ENCODE data around the gene VPS8. TPM values are rescaled to one million over a fixed set of nuclear protein-coding genes. Genes with fewer than 3 reads are reported as not detected.

Gene VPS8
- total RNA-seq, 3 donors from 2014 or later, result 52.2 to 86.3 (median 61.9) TPM

- TF ChIP-seq POLR2AphosphoS5 (IDR thresholded peaks at IDR 0.05) (no peak), POLR2A (IDR thresholded peaks at IDR 0.05) (no peak), CTCF (IDR thresholded peaks at IDR 0.05) (no peak)
- Histone ChIP-seq H3K27me3 (no peaks in the 10 kb centered on the region), H3K4me3 (no peak overlapping the region), H3K4me1 (no peaks in the 10 kb centered on the region), H3K27ac (no peak overlapping the region), H3K9me3 (no peaks in the 10 kb centered on the region), H3K36me3 (no peaks in the 10 kb centered on the region)
- intact Hi-C loops (cut with DNase I; ENCODE audit: low total_unique reads), result no loop called here
- no peak for DNase-seq (ENCODE audit: low spot score in 2 of 2)
These were observed 269.6 kb downstream of the VPS8 start for GRCh38 chr3:185081521-185081920.

GRCh38 chr3:185082149-185082548 is 270.2 kb downstream of the VPS8 start:
- Histone ChIP-seq H3K27me3 (no peaks in the 10 kb centered on the region), H3K4me1 (no peaks in the 10 kb centered on the region), H3K27ac (no peak overlapping the region), H3K4me3 (no peak overlapping the region), H3K9me3 (no peaks in the 10 kb centered on the region), H3K36me3 (no peaks in the 10 kb centered on the region)
- no peak for TF ChIP-seq POLR2AphosphoS5 (IDR thresholded peaks at IDR 0.05)
- no peak for TF ChIP-seq POLR2A (IDR thresholded peaks at IDR 0.05)
- TF ChIP-seq CTCF (IDR thresholded peaks at IDR 0.05), result no peak
- DNase-seq (ENCODE audit: low spot score in 2 of 2), result no peak
- intact Hi-C loops (cut with DNase I; ENCODE audit: low total_unique reads), result no loop called here

GRCh38 chr3:185082829-185083228 is 270.9 kb downstream of the VPS8 start:
- no peaks in the 10 kb centered on the region for H3K4me1 ChIP-seq
- H3K27me3 ChIP-seq, result no peaks in the 10 kb centered on the region
- no peaks in the 10 kb centered on the region for H3K36me3 ChIP-seq
- intact Hi-C loops (cut with DNase I; ENCODE audit: low total_unique reads), result no loop called here
- no peaks in the 10 kb centered on the region for H3K9me3 ChIP-seq
- DNase-seq (ENCODE audit: low spot score in 2 of 2), result no peak
- H3K4me3 ChIP-seq, result no peak overlapping the region
- TF ChIP-seq POLR2A (IDR thresholded peaks at IDR 0.05), result no peak
- no peak overlapping the region for H3K27ac ChIP-seq

- H3K9me3 ChIP-seq, result no peaks in the 10 kb centered on the region
- no peak for DNase-seq (ENCODE audit: low spot score in 2 of 2)
- H3K27ac ChIP-seq, result no peak overlapping the region
- TF ChIP-seq POLR2AphosphoS5 (IDR thresholded peaks at IDR 0.05) (no peak), CTCF (IDR thresholded peaks at IDR 0.05) (no peak), POLR2A (IDR thresholded peaks at IDR 0.05) (no peak)
- no peaks in the 10 kb centered on the region for H3K4me1 ChIP-seq
- H3K27me3 ChIP-seq, result no peaks in the 10 kb centered on the region
- intact Hi-C loops (cut with DNase I; ENCODE audit: low total_unique reads), result no loop called here
- H3K36me3 ChIP-seq, result no peaks in the 10 kb centered on the region
- no peak overlapping the region for H3K4me3 ChIP-seq
These were observed 272.4 kb downstream of the VPS8 start for GRCh38 chr3:185084402-185084801.

GRCh38 chr3:185084901-185085300 is 272.9 kb downstream of the VPS8 start:
- intact Hi-C loops (cut with DNase I; ENCODE audit: low total_unique reads), result loop anchor here (5.0 kb wide), 1 partner anchor 392 kb away; no protein-coding TSS in a partner anchor
- no peak for DNase-seq (ENCODE audit: low spot score in 2 of 2)
- Histone ChIP-seq H3K4me3 (no peak overlapping the region), H3K9me3 (no peaks in the 10 kb centered on the region), H3K36me3 (no peaks in the 10 kb centered on the region), H3K27me3 (no peaks in the 10 kb centered on the region), H3K4me1 (no peaks in the 10 kb centered on the region), H3K27ac (no peak overlapping the region)
- TF ChIP-seq POLR2AphosphoS5 (IDR thresholded peaks at IDR 0.05), result no peak
- TF ChIP-seq CTCF (IDR thresholded peaks at IDR 0.05), result no peak
- TF ChIP-seq POLR2A (IDR thresholded peaks at IDR 0.05), result no peak

- DNase-seq (ENCODE audit: low spot score in 2 of 2), result no peak
- no peaks in the 10 kb centered on the region for H3K4me1 ChIP-seq
- no peak overlapping the region for H3K27ac ChIP-seq
- no peaks in the 10 kb centered on the region for H3K36me3 ChIP-seq
- intact Hi-C loops (cut with DNase I; ENCODE audit: low total_unique reads), result loop anchor here (5.0 kb wide), 1 partner anchor 390 kb away; no protein-coding TSS in a partner anchor
- no peak overlapping the region for H3K4me3 ChIP-seq
- TF ChIP-seq POLR2A (IDR thresholded peaks at IDR 0.05) (no peak), POLR2AphosphoS5 (IDR thresholded peaks at IDR 0.05) (no peak), CTCF (IDR thresholded peaks at IDR 0.05) (no peak)
- no peaks in the 10 kb centered on the region for H3K27me3 ChIP-seq
- H3K9me3 ChIP-seq, result no peaks in the 10 kb centered on the region
These were observed 275.5 kb downstream of the VPS8 start for GRCh38 chr3:185087419-185087818.

Measured in breast epithelium (tissue), 4 donors.